Stimulated activated naive CD4-positive, alpha-beta T cell (primary cell): ENCODE data around the gene TRAPPC8.
"Not testable (repeated sequence)": the region's sequence is repeated elsewhere in the genome, so short reads cannot be mapped to it uniquely, and the experiment has no call there.

Experiments
- DNase-seq, 6 experiments: peaks; one replicate each; lab custom pipeline; 2025; lab: John Stamatoyannopoulos, UW

Gene TRAPPC8

DNA sequence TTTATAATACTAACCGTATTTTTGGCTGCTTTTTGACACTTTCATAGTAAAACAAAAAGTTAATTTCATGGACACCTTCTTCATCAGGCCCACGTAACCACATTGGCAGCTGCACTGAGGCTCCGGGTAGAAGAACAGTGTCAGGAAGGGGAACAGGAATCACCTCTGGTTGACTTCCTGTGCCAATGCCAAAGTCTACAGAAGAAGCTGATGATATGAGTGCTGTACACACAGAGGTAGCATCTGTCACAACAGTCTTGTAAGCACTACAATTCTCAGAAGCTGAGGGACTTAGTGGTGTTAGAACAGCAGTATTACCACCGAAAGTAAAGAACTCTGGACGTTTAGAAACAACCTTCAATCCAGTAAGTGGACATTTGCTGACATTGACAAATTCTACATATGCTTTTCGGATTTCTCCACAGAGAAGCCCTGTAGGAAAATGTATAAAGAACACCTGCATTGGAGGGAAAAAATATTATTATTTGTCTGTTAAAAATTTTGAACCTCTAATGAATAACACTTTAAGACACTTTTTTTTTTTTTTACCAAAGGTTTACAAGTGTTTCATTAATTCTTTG, 85.3 kb downstream of the TRAPPC8 start:
- no peak for DNase-seq

- DNase-seq = no peak
Measured at GRCh38 chr18:31850844-31851243, 92.1 kb downstream of the TRAPPC8 start.

DNA sequence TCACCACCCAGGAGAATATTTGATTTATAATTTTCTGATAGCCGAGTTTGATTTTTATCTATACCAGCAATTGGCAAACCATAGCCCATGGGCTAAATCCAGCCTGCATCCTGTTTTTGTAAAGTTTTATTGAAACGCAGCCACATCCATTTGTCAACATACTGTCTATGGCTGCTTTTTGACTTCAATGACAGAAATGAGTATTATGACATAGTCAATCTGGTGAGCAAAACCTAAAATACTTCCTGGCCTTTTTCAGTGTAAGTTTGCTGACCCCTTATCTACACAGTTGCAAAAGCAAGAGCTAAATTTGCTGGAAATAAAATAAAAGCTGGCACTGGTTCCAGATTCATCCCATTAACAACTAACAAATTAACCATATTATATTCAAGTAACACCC, 102.4 kb downstream of the TRAPPC8 start:
- DNase-seq = no peak

DNA sequence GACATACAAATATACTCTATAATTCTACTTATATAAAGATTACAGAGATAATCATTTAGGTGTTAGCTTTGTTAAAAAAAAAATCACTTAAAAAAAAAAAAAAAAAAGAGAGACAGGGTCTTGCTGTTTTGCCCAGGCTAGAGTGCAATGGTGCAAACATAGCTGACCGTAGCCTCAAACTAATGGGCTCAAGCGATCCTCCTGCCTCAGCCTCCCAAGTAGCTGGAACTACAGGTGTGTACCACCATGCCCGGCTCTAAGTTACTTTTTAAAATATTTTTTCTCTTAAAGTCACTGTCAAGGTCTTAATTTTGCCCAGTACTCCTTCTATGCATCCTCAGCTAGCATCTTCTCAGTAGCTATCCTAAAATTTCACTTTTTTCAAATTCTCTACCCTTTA, 105.0 kb downstream of the TRAPPC8 start:
- no peak for DNase-seq

DNA sequence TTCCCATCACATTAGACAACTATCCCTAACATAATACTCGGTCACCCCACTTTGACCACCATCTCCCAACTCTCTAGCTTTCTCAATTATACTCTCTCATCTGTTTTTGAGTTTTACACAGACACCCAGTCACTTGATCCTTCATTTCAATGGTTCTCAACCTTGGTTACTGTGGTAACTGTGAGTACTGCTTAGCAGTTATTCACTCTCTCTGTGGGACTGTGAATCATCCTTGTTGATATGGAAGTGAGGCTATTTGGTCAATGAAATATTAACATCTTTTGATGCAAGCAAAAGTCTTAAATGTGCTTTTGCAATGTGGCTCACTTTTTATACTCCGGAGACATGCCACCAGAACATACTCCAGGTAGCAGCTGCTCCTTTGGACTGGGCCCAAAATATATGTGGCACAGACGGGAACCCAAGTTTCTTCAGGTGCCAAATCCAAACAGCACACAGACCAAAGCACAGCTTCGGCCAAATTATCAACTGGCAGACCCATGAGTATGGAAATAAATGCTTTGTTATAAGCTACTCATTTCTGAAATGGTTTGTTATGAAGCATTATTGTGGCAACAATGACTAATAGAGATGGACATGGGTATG, 107.3 kb downstream of the TRAPPC8 start:
- no peak for DNase-seq

GRCh38 chr18:31831903-31832302, 111.0 kb downstream of the TRAPPC8 start:
- no peak for DNase-seq

GRCh38 chr18:31830686-31831085, 112.2 kb downstream of the TRAPPC8 start:
- DNase-seq = no peak

DNA sequence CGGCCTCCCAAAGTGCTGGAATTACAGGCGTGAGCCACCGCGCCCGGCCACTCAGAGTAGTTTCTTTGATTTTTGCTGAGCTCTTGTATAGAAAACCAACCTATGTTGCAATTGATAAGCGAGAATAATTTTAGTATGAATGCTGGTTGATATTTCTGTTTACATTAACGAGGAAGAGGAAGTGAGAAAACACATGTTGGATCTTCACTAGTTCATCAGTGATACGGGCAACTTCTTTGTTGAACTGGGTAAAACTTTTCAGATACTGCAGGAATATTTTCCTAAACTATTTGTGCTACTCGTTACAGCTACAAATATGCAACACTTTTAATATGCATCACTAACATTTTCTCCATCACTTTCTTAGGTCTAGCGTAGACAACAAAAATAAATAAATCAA, 114.3 kb downstream of the TRAPPC8 start:
- no peak for DNase-seq

DNA sequence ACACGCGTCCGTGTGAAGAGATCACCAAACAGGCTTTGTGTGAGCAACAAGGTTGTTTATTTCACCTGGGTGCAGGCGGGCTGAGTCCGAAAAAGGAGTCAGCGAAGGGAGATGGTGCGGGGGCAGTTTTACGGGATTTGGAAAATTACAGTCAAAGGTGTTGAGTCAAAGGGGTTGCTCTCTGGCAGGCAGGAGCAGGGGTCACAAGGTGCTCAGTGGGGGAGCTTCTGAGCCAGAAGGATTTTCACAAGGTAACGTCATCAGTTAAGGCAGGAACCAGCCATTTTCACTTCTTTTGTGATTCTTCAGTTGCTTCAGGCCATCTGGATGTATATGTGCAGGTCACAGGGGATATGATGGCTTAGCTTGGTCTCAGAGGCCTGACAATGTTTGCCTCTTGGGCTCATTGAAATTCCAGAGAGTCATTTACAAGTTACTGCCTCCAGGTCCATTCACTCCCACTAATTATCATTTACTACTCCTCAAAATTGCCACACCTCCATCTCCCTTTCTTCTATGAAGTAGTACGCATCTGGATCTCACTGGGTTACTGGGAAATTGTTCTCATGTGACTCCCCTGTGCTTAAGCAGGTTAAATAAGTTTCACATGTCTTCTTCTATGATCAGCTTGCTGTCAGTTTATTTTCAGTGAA, 116.1 kb downstream of the TRAPPC8 start:
- DNase-seq = not testable (repeated sequence)

DNA sequence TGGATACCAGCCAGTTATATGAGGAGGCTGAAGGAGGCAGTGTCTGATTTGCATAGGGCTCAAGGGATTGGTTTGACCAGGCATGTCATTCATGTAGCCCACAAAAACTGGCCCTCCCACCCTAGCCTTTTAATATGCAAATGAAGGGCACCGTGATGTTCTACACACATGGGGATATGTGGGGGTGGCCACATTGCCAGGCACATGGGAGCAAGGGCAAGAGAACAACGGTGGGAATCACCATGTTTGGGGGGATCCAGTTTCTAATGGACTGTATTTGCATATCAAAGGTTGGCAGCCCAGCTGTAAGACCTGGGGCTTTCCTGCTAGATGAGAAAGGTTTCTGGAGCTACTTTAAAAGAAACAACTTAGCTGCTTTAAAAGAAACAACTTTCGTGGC, 117.2 kb downstream of the TRAPPC8 start:
- no peak for DNase-seq

DNA sequence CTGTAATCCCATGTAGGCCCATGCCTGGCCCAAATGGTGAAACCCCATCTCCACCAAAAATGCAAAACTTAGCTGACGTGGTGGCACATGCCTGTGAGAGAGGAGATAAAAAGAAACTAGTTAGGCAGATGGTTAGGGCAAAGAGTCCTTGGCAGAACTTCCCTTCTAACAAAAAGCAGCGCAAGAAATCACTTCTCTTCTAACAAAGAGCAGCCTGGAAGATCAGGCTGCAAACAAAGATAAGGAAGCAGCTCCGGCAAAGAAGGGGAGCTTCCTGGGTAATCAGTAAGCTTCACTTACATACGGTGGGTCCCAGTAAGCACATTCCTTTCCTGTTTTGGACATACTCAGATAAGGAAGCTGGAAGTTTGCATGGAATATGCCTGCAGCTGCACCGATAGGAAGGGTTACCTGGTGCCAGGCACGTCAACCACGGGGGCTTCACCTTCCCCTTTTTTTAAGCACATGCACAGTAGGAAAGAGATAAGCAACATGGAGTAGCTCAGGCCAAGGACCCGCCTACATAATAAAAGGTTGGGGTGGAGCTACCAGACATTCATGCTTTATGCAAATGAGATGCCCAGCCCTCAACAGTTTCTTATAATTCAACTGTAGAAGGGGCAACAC, 121.3 kb downstream of the TRAPPC8 start:
- DNase-seq = no peak

- no peak for DNase-seq
Measured at GRCh38 chr18:31819925-31820229, 123.1 kb downstream of the TRAPPC8 start.

DNA sequence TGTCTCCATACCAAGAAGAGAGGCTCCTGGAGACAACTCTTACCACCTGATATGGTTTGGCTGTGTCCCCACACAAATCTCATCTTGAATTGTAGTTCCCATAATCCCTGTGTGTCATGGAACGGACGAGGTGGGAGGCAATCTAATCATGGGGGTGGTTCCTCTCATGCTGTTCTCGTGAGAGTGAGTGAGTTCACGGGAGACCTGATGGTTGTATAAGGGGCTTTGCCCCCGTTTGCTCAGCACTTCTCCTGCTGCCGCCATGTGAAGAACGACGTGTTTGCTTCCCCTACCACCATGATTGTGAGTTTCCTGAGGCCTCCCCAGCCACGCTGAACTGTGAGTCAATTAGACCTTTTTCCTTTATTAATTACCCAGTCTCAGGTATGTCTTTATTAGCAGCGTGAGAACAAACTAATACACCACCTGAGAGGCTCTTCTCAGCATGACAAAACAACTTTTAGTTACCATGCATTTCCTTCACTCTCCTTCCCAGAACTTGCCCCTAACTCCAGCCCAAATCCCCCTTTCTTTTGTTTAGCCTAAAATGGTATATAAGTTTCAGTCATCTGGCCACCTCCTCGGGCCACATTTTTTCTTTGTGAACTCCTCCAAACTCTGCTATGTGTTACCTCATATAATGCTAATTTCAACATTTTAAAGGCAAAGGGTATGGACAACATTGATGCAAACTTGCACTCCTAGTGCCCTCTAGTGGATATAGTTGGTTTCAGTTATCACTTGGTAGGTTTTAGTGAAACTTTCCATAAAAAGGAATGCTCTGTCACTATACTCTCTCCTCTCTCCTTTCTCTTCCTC, 123.6 kb downstream of the TRAPPC8 start:
- DNase-seq = peak in 2 of 6 experiments; percentile 9 to 23

- DNase-seq = no peak
Measured at GRCh38 chr18:31814132-31814531, 128.8 kb downstream of the TRAPPC8 start.

DNA sequence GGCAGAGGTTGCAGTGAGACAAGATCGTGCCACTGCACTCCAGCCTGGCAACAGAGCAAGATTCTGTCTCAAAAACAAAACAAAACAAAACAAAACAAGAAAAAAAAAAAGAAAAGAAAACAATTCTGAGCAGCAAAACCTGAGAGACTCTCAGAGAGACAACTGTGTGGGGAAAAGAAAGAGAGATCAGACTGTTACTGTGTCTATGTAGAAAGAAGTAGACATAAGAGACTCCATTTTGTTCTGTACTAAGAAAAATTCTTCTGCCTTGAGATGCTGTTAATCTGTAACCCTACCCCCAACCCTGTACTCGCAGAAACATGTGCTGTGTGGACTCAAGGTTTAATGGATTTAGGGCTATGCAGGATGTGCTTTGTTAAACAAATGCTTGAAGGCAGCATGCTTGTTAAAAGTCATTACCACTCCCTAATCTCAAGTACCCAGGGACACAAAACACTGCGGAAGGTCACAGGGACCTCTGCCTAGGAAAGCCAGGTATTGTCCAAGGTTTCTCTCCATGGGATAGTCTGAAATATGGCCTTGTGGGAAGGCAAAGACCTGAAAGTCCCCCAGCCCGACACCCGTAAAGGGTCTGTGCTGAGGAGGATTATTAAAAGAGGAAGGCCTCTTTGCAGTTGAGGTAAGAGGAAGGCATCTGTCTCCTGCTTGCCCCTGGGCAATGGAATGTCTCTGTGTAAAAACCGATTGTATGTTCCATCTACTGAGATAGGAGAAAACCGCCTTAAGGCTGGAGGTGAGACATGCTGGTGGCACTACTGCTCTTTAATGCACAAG, 132.4 kb downstream of the TRAPPC8 start:
- not testable (repeated sequence) for DNase-seq

DNA sequence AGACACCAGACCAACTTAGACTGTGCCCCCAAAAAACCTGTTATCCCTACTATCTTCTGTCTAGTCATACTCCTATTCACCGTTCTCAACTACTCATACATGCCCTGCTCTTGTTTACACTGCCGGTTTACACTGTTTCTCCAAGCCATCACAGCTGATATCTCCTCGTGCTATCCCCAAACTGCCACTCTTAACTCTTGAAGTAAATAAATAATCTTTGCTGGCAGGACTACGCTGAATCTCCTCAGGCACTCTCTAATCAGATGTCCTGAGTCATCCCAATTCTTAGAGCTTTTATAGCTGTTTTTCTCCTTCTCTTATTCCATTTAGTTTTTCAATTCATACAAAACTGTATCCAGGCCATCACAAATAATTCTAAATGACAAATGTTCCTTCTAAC, 133.9 kb downstream of the TRAPPC8 start:
- not testable (repeated sequence) for DNase-seq

DNA sequence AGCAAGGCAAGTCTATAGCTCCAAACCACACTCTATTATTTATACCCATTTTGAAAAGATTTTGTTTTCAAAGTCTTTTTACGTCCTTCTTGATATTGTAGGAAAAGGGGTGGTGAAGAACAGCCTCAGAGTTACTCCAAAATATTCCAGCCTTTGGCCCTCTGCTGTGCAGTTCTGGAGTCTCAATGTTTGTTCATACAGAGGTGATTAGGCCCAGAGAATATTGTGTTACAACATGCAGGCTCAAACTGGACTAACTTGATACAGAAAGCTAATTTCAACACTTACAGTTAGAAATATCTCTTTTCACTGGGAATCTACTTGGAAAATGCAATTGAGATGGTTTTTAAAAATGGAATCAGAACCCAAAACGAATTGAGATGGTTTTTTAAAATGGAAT, 141.8 kb downstream of the TRAPPC8 start:
- DNase-seq = no peak

GRCh38 chr18:31799257-31799656, 143.7 kb downstream of the TRAPPC8 start:
- not testable (repeated sequence) for DNase-seq

- no peak for DNase-seq
Measured at GRCh38 chr18:31798399-31798798, 144.5 kb downstream of the TRAPPC8 start.

- DNase-seq = no peak
Measured at GRCh38 chr18:31795747-31796146, 147.2 kb downstream of the TRAPPC8 start.

DNA sequence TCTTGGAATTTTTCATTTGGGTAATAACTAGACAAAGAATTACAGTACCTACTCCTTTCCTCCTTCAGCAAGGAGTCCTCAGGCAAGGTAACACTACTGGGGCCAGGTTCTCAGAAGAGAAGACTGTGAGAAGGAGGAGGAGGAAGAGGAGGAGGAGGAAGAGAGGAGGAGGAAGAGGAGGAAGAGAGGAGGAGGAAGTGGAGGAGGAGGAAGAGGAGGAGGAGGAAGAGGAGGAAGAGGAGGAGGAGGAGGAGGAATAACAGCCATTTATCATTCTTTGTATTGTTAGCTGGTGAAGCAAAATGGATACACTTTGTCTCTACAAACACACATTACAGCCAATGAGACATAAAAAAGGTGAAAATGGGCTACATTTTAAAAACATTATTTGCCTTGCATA, 149.4 kb downstream of the TRAPPC8 start:
- DNase-seq = no peak

DNA sequence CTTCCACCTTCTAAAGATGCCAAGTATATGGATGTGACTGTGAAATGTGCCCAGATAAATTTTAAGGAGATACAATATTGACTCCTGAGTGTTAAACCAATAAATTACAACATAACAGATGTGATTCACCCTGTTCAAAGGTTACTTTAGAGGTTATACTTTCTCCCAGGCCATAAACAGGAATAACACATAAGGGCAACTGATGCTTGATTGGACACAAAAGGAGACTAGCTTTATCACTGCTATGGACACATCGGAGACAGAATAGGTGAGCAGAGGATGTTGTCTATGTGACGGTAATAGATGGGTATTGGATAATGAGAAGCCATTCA, 150.4 kb downstream of the TRAPPC8 start:
- no peak for DNase-seq
